Astrocyte (in vitro differentiated cells and primary cell): Measurements from ENCODE around the gene TDG.

Experiments
- EZH2 ChIP-seq: IDR thresholded peaks from 2 replicates; pipeline ENCODE4 v1.6.1; 2012; ENCODE audit warnings: mild to moderate bottlenecking, low read length, inconsistent platforms; ENCODE audit not compliant: insufficient read depth
- TF ChIP-seq, protein P1 (sequence below): IDR thresholded peaks from 2 replicates; pipeline ENCODE4 v1.5.1; 2011; ENCODE audit warnings: low read depth, mild to moderate bottlenecking, inconsistent platforms, low read length, moderate library complexity; ENCODE audit not compliant: insufficient read depth

DNA sequence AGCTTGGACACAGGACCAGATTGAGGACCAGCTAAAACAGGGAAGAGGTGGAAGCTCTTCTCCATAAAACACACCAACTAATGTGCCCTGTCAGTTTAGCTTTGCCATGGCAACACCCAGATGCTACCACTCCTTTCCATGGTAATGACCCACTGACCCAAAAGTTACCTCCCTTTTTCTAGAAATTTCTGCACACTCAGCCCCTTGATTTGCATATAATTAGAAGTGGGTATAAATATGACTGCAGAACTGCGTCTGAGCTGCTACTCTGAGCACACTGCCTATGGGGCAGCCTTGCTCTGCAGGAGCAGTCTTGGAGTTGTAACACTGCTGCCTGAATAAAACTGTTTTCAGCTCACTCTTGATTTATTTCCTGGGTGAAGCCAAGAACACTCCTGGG lies 3.2 kb upstream of the TDG start:
- TF ChIP-seq, protein P1, sequence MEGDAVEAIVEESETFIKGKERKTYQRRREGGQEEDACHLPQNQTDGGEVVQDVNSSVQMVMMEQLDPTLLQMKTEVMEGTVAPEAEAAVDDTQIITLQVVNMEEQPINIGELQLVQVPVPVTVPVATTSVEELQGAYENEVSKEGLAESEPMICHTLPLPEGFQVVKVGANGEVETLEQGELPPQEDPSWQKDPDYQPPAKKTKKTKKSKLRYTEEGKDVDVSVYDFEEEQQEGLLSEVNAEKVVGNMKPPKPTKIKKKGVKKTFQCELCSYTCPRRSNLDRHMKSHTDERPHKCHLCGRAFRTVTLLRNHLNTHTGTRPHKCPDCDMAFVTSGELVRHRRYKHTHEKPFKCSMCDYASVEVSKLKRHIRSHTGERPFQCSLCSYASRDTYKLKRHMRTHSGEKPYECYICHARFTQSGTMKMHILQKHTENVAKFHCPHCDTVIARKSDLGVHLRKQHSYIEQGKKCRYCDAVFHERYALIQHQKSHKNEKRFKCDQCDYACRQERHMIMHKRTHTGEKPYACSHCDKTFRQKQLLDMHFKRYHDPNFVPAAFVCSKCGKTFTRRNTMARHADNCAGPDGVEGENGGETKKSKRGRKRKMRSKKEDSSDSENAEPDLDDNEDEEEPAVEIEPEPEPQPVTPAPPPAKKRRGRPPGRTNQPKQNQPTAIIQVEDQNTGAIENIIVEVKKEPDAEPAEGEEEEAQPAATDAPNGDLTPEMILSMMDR, result no peak
- TF ChIP-seq EZH2, result no peak
